Gastroesophageal sphincter (tissue), 4 donors: ENCODE results near the gene STRIP2. TPM values are rescaled to one million over a fixed set of nuclear protein-coding genes. Genes with fewer than 3 reads are reported as not detected.
"Not testable (repeated sequence)": the region's sequence is repeated elsewhere in the genome, so short reads cannot be mapped to it uniquely, and the experiment has no call there.

Source experiments
- ATAC-seq: fragments of 150-250 bp; one replicate; pipeline ENCODE4 v1.9.1; 2016; ENCODE audit warnings: mild to moderate bottlenecking, moderate library complexity
- H3K27ac ChIP-seq, 4 donors: fragments of 200-600 bp; sonication (generic) in 3 of 4; 1 replicate in 3 of 4; 2 replicates in 1 of 4; pipeline ENCODE4 v1.5.1; 2016 to 2019
- H3K27me3 ChIP-seq: fragments of 200-600 bp; sonication (generic); one replicate; pipeline ENCODE4 v1.5.1; 2019
- H3K36me3 ChIP-seq, 2 donors: fragments of 200-600 bp; sonication (generic); one replicate each; pipeline ENCODE4 v1.5.1; 2019; ENCODE audit warnings: control low read depth in 1 of 2
- H3K4me1 ChIP-seq, 3 donors: fragments of 200-600 bp; sonication (generic); 1 replicate in 2 of 3; 2 replicates in 1 of 3; pipeline ENCODE4 v1.5.1; 2016 to 2019; ENCODE audit warnings: control low read depth in 2 of 3
- H3K4me3 ChIP-seq, 2 donors: fragments of 200-600 bp; sonication (generic); one replicate each; pipeline ENCODE4 v1.5.1; 2019; ENCODE audit warnings: mild to moderate bottlenecking in 1 of 2, moderate library complexity in 1 of 2
- H3K9me3 ChIP-seq, 3 donors: fragments of 200-600 bp; sonication (generic); one replicate each; pipeline ENCODE4 v1.5.1; 2017 to 2019; ENCODE audit warnings: control low read depth in 2 of 3
- EP300 ChIP-seq: sonication (generic); formaldehyde crosslinking; IDR thresholded peaks from one replicate; pipeline ENCODE4 v1.6.1; 2017; ENCODE audit warnings: antibody characterized with exemption, mild to moderate bottlenecking
- POLR2A ChIP-seq, 2 donors: fragments of 450-650 bp; IDR thresholded peaks; one replicate each; pipeline ENCODE4 v1.6.1; 2017; ENCODE audit warnings: antibody characterized with exemption in 2 of 2, mild to moderate bottlenecking in 2 of 2, moderate library complexity in 1 of 2
- POLR2AphosphoS5 ChIP-seq: sonication (generic); formaldehyde crosslinking; IDR thresholded peaks from one replicate; pipeline ENCODE4 v1.6.1; 2017; ENCODE audit warnings: antibody characterized with exemption
- WGBS, 2 donors: methylation state at CpG; one replicate each; pipeline ENCODE4 v1.1.5; 2018; ENCODE audit warnings: low coverage in 1 of 2; 5-methylcytosine and 5-hydroxymethylcytosine counted together
- total RNA-seq, 4 donors: library from RNA; depleted of rRNA; stranded (reverse); fragments of >200 nt; gene quantifications; one replicate each; pipeline ENCODE4 v1.1.0, GENCODE V29; 2016
- TF ChIP-seq, protein P1 (sequence below), 4 experiments: fragments of 200-600 bp in 2 of 4; fragments of 450-650 bp in 2 of 4; sonication (generic) in 1 of 4; IDR thresholded peaks; one replicate each; pipeline ENCODE4 v1.5.1; 2017 to 2019; ENCODE audit warnings: antibody characterized with exemption in 4 of 4, mild to moderate bottlenecking in 2 of 4, moderate library complexity in 2 of 4

The STRIP2 gene
- total RNA-seq, 4 donors from 2014 or later, result 1.2 to 2.6 (median 1.9) TPM

- peaks cover 0 to 10% (median 0%) of the 10 kb centered on the region in 3 donors for H3K4me1 ChIP-seq
- no peak overlapping the region for H3K4me3 ChIP-seq
- H3K36me3 ChIP-seq, result no peaks in the 10 kb centered on the region
- TF ChIP-seq POLR2A (IDR thresholded peaks at IDR 0.05), result no peak
- TF ChIP-seq EP300, result no peak
- no peak for TF ChIP-seq POLR2AphosphoS5
- TF ChIP-seq, protein P1, sequence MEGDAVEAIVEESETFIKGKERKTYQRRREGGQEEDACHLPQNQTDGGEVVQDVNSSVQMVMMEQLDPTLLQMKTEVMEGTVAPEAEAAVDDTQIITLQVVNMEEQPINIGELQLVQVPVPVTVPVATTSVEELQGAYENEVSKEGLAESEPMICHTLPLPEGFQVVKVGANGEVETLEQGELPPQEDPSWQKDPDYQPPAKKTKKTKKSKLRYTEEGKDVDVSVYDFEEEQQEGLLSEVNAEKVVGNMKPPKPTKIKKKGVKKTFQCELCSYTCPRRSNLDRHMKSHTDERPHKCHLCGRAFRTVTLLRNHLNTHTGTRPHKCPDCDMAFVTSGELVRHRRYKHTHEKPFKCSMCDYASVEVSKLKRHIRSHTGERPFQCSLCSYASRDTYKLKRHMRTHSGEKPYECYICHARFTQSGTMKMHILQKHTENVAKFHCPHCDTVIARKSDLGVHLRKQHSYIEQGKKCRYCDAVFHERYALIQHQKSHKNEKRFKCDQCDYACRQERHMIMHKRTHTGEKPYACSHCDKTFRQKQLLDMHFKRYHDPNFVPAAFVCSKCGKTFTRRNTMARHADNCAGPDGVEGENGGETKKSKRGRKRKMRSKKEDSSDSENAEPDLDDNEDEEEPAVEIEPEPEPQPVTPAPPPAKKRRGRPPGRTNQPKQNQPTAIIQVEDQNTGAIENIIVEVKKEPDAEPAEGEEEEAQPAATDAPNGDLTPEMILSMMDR (IDR thresholded peaks at IDR 0.05), result no peak
- 60 to 75% methylated on average over 1 of the region's 1 CpG for WGBS, 2 donors
- H3K27ac ChIP-seq, result no peak overlapping the region
- no peaks in the 10 kb centered on the region for H3K27me3 ChIP-seq
- no peak for ATAC-seq
- no peaks in the 10 kb centered on the region for H3K9me3 ChIP-seq
Observed at GRCh38 chr7:129468087-129468486, 33.9 kb downstream of the STRIP2 start.

DNA sequence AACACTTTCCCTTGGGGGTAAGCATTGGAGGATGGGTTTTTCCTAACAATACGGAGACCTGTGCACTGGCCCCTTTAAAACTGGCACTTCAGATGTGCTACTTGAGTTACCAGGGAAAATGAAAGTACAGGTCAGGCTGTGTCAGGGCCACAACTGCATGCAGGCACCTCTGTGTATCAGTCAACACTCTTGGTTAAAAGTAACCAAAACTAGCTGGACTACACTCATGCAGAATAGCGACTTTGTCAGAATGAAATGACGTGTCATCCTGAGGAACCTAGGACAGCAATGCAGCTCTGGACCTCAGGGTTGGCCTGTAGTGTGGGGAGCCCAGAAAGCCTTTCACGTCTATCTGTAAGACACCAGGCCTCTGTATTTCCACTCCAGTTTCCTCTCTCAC, 34.3 kb downstream of the STRIP2 start:
- no peaks in the 10 kb centered on the region for H3K36me3 ChIP-seq
- WGBS, 2 donors, result 83 to 94% methylated on average over 4 of the region's 4 CpGs
- H3K27ac ChIP-seq, result no peak overlapping the region
- no peaks in the 10 kb centered on the region for H3K9me3 ChIP-seq
- TF ChIP-seq POLR2A (IDR thresholded peaks at IDR 0.05) (no peak), POLR2AphosphoS5 (no peak), EP300 (no peak)
- TF ChIP-seq, protein P1 (IDR thresholded peaks at IDR 0.05), result no peak
- no peak overlapping the region for H3K4me3 ChIP-seq
- ATAC-seq, result no peak
- H3K27me3 ChIP-seq, result no peaks in the 10 kb centered on the region
- H3K4me1 ChIP-seq, result peaks cover 0 to 10% (median 0%) of the 10 kb centered on the region in 3 donors

DNA sequence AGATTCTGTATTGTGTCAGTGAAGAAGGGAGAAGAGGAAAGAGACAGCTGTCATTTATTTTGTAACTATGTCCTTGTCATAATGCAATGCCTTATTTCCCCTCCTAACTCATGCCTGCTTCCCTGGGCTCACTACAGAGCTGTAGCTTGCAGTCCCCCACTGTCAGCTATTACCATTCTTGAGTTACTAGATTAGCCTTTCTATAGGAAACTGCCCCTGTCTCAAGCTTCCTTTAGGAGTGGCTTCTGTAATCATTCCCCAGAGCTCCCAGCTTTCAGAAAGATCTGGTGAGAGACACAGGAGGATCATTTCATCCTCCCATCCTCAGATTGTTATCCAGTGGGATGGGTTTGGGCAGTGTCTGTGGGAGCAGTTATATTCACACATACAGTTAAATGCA, 35.7 kb downstream of the STRIP2 start:
- H3K4me3 ChIP-seq, result no peak overlapping the region
- TF ChIP-seq POLR2AphosphoS5, result no peak
- no peak for TF ChIP-seq POLR2A (IDR thresholded peaks at IDR 0.05)
- no peak for TF ChIP-seq EP300
- TF ChIP-seq, protein P1 (IDR thresholded peaks at IDR 0.05), result no peak
- H3K9me3 ChIP-seq, result no peaks in the 10 kb centered on the region
- H3K27ac ChIP-seq, result no peak overlapping the region
- no peaks in the 10 kb centered on the region for H3K36me3 ChIP-seq
- no peak for ATAC-seq
- peaks cover 0 to 10% (median 0%) of the 10 kb centered on the region in 3 donors for H3K4me1 ChIP-seq
- no peaks in the 10 kb centered on the region for H3K27me3 ChIP-seq

GRCh38 chr7:129470411-129470810, 36.2 kb downstream of the STRIP2 start:
- Histone ChIP-seq H3K9me3 (no peaks in the 10 kb centered on the region), H3K36me3 (no peaks in the 10 kb centered on the region), H3K4me1 (peaks cover 0 to 10% (median 0%) of the 10 kb centered on the region in 3 donors), H3K27ac (no peak overlapping the region), H3K4me3 (no peak overlapping the region), H3K27me3 (no peaks in the 10 kb centered on the region)
- 83 to 100% methylated on average over 1 of the region's 1 CpG for WGBS, 2 donors
- no peak for ATAC-seq
- TF ChIP-seq, protein P1 (IDR thresholded peaks at IDR 0.05), result no peak
- no peak for TF ChIP-seq POLR2AphosphoS5
- TF ChIP-seq EP300, result no peak

DNA sequence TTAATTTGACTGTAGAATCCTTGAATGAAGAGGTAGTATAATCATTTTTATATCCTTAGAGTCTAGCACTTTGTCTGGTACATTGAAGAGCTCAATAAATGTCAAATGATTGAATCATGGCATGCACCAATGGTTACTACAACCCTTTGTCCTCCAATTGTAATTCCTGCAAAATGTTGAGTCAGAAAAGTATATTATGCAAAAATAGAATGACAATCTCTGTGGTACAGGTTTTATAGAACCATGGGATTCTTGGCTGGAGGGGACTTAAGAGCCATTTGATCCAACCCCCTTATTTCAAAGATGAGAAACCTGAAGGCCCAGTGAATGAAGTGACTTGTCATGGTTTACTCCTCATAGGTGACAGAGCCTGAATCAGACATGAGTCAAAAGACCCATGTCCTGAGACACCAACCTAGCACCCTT, 37.2 kb downstream of the STRIP2 start:
- TF ChIP-seq EP300 (no peak), POLR2A (IDR thresholded peaks at IDR 0.05) (no peak), POLR2AphosphoS5 (no peak)
- TF ChIP-seq, protein P1 (IDR thresholded peaks at IDR 0.05), result no peak
- no peak overlapping the region for H3K27ac ChIP-seq
- H3K27me3 ChIP-seq, result no peaks in the 10 kb centered on the region
- peaks cover 0 to 10% (median 0%) of the 10 kb centered on the region in 3 donors for H3K4me1 ChIP-seq
- no peaks in the 10 kb centered on the region for H3K9me3 ChIP-seq
- no peak for ATAC-seq
- no peak overlapping the region for H3K4me3 ChIP-seq
- H3K36me3 ChIP-seq, result no peaks in the 10 kb centered on the region

- not testable (repeated sequence) for H3K4me3 ChIP-seq, H3K36me3 ChIP-seq, H3K27me3 ChIP-seq, ATAC-seq, H3K27ac ChIP-seq, H3K4me1 ChIP-seq, H3K9me3 ChIP-seq
- 96% methylated on average over 3 of the region's 27 CpGs; no CpG with 5 or more reads in 1 of the 2 donors for WGBS, 2 donors
Observed at GRCh38 chr7:129475931-129476330, 41.7 kb downstream of the STRIP2 start.

GRCh38 chr7:129476398-129476797, 42.2 kb downstream of the STRIP2 start:
- H3K27me3 ChIP-seq, H3K9me3 ChIP-seq, H3K27ac ChIP-seq, H3K4me1 ChIP-seq, H3K4me3 ChIP-seq, ATAC-seq, H3K36me3 ChIP-seq: not testable (repeated sequence)
- no CpG with 5 or more reads among the region's 27 CpGs for WGBS, 2 donors
